AG09319 (cell line): ENCODE data around the gene ZNF454.

Experiments
- DNase-seq: peaks from one replicate; pipeline ENCODE4 v3.0.0-alpha.2; 2010; ENCODE audit warnings: low read depth; ENCODE audit errors: extremely low read depth
- CTCF ChIP-seq: IDR thresholded peaks from 2 replicates; pipeline ENCODE4 v1.5.1; 2011; ENCODE audit warnings: low read depth, mild to moderate bottlenecking, inconsistent platforms, low read length, moderate library complexity

Gene ZNF454

GRCh38 chr5:178940569-178941360 lies at the start of gene ZNF454:
TSS of gene ZNF454 (plus strand) at chr5:178941198. CDS start at chr5:178942792, 1,594 bp downstream.
- no peak for TF ChIP-seq CTCF
- peak; percentile 69 for DNase-seq

GRCh38 chr5:178895615-178896571 lies 45.1 kb upstream of the ZNF454 start, which contains the start of gene ZFP2:
TSS of gene ZFP2 (plus strand) at chr5:178895913. CDS start at chr5:178931314, 35,401 bp downstream.
- TF ChIP-seq CTCF, result no peak
- DNase-seq, result no peak

- TF ChIP-seq CTCF, result no peak
- no peak for DNase-seq
Measured at GRCh38 chr5:178899289-178899688, 41.7 kb upstream of the ZNF454 start.

GRCh38 chr5:178902849-178903248 lies 38.1 kb upstream of the ZNF454 start:
- DNase-seq, result no peak
- TF ChIP-seq CTCF, result no peak

GRCh38 chr5:178931846-178932760 lies 8.9 kb upstream of the ZNF454 start:
- DNase-seq, result no peak
- no peak for TF ChIP-seq CTCF

GRCh38 chr5:178941361-178941760 lies 363 bp downstream of the ZNF454 start:
- no peak for TF ChIP-seq CTCF
- no peak for DNase-seq
